HG03439 (cell line): ENCODE data around the gene MAP3K10.
"Not testable (repeated sequence)": the region's sequence is repeated elsewhere in the genome, so short reads cannot be mapped to it uniquely, and the experiment has no call there.

Experiments
- ATAC-seq: cut with Tn5 transposase; IDR thresholded peaks from one replicate; pipeline ENCODE4 v1.9.1; 2021; ENCODE audit warnings: mild to moderate bottlenecking, moderate library complexity; ENCODE audit not compliant: unreplicated experiment

MAP3K10 gene

GRCh38 chr19:40190891-40191835 is at the start of gene MAP3K10:
TSS of gene MAP3K10 (plus strand) at chr19:40191426. CDS start at chr19:40192032, 606 bp downstream.
- ATAC-seq: peak; percentile 77

- ATAC-seq: no peak
These were observed 49.7 kb upstream of the MAP3K10 start for GRCh38 chr19:40141551-40141950.

- ATAC-seq: peak; percentile 55
These were observed 47.6 kb upstream of the MAP3K10 start for GRCh38 chr19:40143612-40144011.

GRCh38 chr19:40144151-40144550 is 47.1 kb upstream of the MAP3K10 start:
- ATAC-seq: no peak

- no peak for ATAC-seq
These were observed 46.1 kb upstream of the MAP3K10 start for GRCh38 chr19:40144947-40145748.

- ATAC-seq: not testable (repeated sequence)
These were observed 45.5 kb upstream of the MAP3K10 start for GRCh38 chr19:40145749-40146029.

- no peak for ATAC-seq
These were observed 43.9 kb upstream of the MAP3K10 start for GRCh38 chr19:40147338-40147692.

- ATAC-seq: no peak
These were observed 43.4 kb upstream of the MAP3K10 start for GRCh38 chr19:40147693-40148347.

GRCh38 chr19:40149501-40149900 is 41.7 kb upstream of the MAP3K10 start:
- no peak for ATAC-seq

GRCh38 chr19:40150170-40150569 is 41.1 kb upstream of the MAP3K10 start:
- no peak for ATAC-seq

GRCh38 chr19:40154121-40154680 is 37.0 kb upstream of the MAP3K10 start:
- ATAC-seq: no peak

- no peak for ATAC-seq
These were observed 35.4 kb upstream of the MAP3K10 start for GRCh38 chr19:40155749-40156265.

- ATAC-seq: no peak
These were observed 34.2 kb upstream of the MAP3K10 start for GRCh38 chr19:40157059-40157458.

GRCh38 chr19:40159744-40160143 is 31.5 kb upstream of the MAP3K10 start:
- no peak for ATAC-seq

- no peak for ATAC-seq
These were observed 29.1 kb upstream of the MAP3K10 start for GRCh38 chr19:40162104-40162503.

- no peak for ATAC-seq
These were observed 27.6 kb upstream of the MAP3K10 start for GRCh38 chr19:40163541-40164129.

- no peak for ATAC-seq
These were observed 25.8 kb upstream of the MAP3K10 start for GRCh38 chr19:40165362-40165937.

- not testable (repeated sequence) for ATAC-seq
These were observed 21.5 kb upstream of the MAP3K10 start for GRCh38 chr19:40169482-40170302.

- ATAC-seq: not testable (repeated sequence)
These were observed 20.8 kb upstream of the MAP3K10 start for GRCh38 chr19:40170303-40170989.
